GM20431 (cell line): ENCODE data around the gene KICS2.
"Not testable (repeated sequence)": the region's sequence is repeated elsewhere in the genome, so short reads cannot be mapped to it uniquely, and the experiment has no call there.

ENCODE experiments used
- in situ Hi-C: fragments of 300-500 bp; cut with MseI, MboI; formaldehyde crosslinking; loops from one replicate; pipeline ENCODE4 v1.15.0; 2020; ENCODE audit warnings: low sequenced_read_pairs; ENCODE audit not compliant: unreplicated experiment

KICS2 gene

DNA sequence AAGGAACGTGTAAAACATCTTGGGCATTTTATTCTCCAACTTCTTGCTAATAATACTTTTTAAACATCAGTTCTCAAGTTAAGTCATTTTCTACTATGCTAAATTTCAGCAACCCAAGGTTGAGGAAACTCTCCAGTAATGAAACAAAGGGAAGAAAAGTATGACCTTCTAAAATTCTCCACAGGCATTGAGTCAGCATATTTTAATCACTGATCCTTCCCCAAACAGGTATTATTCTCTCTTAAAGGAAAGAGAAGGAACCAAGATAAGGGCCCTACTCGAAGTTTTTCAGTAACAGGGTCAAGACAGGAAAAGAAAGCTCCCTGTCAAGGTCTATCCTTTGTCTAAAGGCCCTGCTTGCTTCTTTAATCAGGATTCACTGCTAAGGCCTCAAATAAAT, 3.0 kb downstream of the KICS2 start:
- in situ Hi-C loops, result no loop called here

DNA sequence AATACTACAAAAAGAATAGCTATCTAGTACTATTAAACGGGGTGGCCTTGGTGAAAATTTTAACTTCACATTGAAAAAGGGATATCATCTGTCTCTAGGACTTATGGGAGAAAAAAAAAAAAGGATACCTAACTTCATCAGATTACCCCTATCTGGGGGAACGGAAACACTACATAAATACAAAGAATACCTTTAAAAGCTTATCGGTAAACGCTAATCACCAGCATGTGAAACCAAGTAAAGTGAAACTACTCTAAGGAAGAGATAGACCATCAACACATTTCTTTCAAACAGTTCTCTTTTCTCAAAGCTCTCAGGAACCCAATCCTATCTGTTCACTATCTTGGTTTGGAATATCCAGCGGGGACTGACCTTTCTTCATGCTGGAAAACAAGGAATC, 3.5 kb downstream of the KICS2 start:
- in situ Hi-C loops, result no loop called here

DNA sequence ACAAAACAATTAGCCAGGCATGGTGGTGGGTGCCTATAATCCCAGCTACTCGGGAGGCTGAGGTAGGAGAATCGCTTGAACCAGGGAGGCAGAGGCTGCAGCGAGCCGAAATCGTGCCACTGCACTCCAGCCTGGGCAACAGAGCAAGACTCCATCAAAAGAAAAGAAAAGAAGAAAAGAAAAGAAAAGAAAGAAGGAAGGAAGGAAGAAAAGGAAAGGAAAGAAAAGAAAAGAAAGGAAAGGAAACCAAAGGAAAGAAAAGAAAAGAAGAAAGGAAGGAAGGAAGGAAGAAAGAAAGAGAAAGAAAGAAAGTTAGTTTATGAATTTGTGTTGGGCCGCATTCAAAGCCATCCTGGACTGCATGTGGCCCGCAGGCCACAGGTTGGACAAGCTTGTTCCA, 4.5 kb downstream of the KICS2 start:
- in situ Hi-C loops, result not testable (repeated sequence)

DNA sequence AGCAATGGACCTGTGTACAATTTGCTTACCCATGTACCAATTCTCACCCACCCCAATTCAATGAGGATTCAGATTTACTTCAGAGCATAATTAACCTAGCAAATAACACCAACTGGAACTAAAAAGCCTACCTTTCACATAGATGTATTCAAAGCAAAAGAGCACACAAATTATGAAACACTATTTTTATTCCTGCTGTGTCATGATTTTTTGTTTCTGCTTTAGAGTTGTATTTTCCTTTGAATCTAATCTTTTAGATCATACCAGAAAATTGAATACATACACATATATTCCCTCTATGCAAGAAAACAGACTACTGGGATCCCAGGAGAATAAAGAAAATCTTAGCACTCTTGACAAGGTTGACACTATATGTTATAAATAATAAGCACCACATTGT, 5.9 kb downstream of the KICS2 start:
- in situ Hi-C loops, result no loop called here

DNA sequence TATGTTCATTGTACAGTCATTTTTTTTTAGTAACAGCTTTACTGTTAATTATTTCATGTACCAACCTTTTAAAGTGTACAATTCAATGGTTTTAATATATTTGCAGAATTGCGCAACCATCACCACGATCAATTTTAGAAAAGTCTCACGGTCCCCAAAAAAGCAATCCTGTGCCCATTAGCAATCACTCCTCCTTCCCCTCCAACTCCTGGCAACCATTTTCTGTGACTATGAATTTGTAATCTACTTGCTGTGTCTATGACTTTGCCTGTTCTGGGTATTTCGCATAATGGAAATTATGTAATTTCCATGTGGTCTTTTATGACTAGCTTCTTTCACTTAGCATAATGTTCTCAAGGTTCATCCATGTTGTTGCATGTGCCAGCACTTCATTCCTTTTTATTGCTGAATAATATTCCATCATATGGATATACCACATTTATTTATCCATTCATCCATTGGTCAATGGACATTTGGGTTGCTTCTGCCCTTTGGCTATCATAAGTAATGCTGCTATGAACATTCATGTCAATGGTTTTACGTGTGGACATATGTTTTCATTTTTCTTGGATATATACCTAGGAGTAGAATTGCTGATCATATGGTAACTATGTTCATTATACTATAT, 9.9 kb downstream of the KICS2 start:
- in situ Hi-C loops, result no loop called here

DNA sequence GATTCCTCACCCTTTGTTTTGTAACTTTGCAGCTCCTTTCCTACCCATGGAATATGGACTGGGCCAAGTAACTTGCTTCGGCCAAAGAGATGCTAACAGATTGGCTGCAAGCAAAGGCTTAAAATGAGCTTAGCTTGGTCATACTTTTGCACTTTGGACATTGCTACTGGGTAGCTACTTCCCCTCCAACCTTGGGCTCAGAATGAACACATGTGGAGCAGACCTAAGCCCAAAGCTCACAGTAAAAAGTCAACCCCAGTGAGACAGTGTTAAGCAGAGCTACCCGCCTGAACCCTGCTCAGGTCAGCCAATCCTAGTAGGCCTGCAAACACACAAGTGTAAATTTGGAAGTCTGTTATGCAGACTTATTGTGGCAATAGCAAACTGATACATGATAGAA, 14.6 kb downstream of the KICS2 start:
- in situ Hi-C loops, result no loop called here

DNA sequence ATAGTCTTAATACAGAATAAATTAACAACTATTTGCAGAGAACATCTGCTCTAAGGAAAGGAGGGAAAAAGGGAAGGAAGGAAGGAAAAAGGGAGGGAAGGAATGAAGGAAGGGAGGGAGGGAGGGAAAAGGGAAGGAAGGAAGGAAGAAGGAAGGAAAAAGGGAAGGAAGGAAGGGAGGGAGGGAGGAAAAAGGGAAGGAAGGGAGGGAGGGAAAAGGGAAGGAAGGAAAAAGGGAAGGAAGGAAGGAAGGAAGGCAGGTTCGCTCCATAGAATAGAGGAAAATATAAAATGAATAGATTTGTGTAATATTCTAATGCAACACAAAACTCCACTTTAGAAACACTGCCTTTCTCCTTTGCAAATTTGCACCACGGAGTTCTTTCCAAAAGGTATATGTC, 16.6 kb downstream of the KICS2 start:
- in situ Hi-C loops, result no loop called here

DNA sequence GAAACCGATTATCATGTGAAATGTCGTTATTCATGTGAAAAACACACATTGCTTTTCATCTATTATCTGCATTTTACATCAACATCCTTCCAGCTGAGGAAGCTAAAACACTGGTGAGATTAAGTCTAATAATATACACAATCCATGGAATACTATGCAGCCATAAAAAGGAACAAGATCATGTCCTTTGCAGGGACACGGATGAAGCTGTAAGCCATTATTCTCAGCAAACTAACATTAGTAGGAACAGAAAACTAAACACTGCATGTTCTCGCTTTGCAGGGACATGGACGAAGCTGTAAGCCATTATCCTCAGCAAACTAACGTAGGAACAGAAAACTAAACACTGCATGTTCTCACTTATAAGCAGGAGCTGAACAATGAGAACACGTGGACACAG, 18.3 kb downstream of the KICS2 start:
- in situ Hi-C loops, result no loop called here

DNA sequence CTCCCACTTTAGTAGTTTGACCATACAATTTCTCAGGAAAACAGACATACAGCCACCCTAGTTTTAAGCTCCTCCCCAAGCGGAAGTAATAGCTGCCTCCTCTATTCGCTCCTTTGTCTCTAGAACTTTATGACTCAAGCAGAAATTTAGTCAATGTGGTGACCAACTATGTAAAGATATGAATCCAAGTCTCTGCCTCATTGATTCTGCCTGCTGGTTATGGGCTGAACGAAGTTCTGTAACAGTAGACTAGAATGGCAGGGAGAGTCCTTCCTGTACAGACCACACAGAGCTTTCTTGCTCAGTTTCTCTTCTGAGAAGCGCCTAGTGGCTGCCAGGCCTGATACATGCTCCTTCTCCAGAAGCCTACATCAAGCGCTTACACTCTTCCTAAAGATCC, 19.1 kb downstream of the KICS2 start:
- in situ Hi-C loops, result no loop called here

DNA sequence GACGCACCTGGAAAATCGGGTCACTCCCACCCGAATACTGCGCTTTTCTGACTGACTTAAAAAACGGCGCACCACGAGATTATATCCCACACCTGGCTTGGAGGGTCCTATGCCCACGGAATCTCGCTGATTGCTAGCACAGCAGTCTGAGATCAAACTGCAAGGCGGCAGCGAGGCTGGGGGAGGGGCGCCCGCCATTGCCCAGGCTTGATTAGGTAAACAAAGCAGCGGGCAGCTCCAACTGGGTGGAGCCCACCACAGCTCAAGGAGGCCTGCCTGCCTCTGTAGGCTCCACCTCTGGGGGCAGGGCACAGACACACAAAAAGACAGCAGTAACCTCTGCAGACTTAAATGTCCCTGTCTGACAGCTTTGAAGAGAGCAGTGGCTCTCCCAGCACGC, 26.3 kb downstream of the KICS2 start:
- in situ Hi-C loops, result not testable (repeated sequence)

DNA sequence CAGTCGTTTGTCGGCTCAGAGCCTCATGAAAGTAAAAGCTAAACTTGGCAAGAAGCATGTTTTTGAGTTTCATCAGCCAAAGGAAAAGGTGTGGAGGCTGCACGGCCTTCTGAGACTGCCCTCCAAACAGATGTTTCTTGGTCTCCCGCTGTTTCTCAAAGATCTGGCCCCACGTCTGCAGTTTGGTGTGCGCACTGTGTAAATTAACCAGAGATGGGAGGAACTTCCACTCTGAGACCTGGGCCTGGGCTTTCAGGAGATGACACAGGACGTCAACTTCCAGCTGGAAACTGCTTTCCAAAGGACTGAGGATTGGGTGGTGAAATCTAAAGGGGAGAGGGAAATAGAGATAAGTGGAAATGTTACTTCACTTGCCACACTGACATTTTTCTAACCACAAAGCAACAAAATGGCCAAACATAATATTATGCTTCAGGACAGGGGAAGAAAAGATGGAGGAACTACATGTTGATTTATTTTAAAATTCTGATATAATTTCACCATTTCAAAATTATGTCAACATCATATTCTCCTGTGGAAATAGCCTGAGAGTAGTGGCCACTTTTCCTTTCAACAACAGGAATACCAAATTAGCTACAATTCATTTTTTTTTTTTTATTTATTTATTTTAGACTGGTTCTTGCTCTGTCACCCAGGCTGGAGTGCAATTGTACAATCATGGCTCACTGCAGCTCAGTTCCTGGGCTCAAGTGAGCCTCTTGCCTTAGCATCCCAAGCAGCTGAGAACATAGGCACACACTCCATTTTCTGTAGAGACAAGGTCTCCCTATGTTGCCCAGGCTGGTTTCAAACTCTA, 27.6 kb downstream of the KICS2 start:
- in situ Hi-C loops, result no loop called here

DNA sequence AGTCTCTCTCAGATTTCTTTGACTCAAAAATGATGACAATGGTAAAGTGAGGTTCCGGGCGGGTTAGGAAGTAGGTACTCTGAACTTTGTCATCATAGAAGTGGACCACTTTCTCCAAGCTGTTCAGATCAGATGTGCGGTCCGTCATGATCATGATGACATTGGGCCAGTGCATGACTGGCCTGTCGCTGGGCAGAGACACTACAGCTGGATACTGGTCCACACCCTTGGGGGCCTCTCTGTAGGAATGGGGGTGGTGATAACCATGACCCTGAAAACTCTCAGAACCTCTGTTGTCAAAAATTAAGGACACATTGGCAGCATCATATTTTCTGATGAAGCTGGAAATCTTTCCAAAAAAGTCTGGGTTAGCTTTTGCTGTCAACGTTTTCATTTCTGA, 28.2 kb downstream of the KICS2 start:
- in situ Hi-C loops, result no loop called here

DNA sequence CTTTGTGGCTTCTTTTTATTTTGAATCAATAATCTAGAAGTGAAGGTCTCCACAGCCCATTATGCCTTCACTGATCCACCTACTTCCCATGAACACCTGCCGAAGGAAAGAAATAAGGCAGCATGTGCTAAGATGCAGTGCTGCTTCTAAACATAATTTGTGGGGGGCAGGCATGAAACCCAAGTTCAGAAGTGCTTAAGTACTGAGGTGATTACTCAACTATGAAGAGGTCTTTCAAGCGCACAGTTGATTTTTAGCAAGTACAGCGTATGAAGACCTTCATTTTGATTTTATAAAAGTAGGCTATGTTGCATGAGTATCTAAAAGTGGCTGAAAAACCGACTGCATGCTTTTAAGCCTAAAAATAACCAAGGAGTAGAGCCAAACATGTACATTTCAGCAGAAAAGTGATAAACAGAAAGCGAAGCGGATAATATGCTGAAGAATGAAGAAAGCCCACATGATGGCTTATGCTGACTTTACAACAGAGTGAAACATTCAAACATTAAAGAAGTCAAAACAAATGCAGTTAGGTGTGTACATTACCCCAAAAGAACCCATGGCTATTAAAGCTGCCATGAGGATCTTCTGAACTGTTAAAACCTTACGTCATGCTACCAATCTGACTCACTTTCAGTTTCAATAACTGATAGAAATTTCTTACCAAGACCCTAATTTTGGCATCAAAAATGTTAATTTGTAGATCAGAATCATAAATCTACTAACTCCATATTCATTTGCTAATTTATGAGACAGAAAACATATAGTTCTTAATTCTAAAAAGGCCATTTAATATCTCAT, 29.3 kb downstream of the KICS2 start:
- in situ Hi-C loops, result no loop called here

DNA sequence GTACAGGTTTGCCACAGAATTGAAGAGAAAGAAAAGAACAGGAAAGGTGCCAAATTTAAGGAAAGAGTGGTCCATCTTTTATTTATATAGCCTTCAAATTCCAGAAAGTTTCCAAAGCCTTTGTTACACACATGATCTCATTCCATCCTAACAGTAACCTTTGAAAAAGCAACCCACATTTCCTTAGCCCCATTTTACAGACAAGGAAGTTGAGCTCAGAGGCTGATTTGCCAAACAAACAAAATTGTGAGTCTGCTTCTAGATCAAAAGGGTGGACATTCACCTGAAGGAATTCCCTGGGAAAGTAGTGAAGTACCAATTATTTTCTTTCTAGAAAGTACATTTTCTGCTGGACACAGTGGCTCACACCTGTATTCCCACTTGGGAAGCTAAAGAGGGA, 32.0 kb downstream of the KICS2 start:
- in situ Hi-C loops, result no loop called here

DNA sequence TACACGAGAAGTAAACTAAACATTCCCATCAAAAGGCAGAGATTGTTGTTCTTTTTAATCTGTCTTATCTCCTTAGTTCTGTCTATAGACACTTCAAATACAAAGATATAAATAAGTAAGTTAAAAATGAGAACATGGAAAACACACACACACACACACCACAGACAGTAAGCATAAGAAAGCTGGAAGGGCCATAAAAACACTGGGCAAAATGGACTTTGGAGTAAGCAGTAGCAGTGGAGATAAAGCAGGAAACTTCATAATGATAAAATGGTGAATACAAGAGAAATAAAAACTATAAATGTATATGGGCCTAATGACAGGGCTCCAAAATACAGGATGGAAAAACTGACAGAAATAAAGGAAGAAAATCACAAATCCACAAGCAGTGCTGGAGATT, 32.6 kb downstream of the KICS2 start:
- in situ Hi-C loops, result no loop called here

DNA sequence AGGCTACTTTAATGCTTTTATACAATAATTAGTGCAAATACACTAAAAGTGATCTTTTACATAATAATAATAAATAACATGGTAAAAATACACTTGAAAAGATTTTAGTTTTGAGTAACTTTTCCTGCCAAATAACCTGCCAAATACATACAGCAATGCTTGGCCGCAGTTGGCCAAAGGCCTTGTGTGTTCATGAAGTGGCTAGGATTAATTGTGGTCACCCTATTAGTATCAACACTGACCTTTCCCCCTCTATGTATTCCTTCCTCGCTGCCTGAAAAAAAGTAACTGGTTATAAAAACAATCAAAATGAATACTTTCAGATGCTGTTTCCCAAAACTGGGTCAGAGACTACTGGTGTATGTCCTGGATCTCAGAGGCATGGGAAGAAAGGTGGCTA, 34.3 kb downstream of the KICS2 start:
- in situ Hi-C loops, result no loop called here

DNA sequence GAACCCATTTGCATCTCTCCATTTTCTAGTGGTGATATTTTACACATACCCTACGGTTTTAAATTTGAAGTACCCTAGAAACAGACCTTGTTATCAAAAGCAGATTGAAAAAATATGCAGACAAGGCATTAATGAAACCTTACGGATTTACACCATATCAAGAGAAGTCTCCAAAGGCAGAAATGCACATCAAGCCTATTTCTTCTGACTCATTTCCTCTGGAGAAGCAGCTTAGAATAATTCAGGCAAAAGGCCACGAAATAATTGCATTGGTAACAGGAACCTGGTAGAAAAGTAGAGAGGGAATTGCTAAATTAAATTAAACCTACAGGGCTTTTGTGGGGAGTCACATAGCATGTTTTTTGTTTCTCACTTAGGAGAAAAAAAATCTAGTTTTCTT, 34.7 kb downstream of the KICS2 start:
- in situ Hi-C loops, result no loop called here

DNA sequence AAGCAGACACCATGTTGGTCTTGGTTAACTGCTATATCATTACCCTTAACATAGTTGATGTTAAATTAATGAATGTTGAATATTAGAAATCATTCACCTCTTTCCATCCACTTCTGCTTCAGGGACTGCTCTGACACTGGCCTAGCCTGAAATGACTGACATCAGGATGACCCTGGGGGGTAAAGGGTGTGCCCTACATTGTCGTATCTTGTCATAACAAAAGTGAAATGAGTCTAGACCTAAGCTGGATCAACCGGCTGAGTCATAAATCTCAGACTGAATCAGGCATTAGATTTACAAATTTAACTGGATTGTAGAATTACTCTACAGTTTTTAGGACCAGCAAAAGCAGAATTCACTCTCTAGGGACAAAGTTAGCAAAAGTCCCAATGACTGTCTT, 35.3 kb downstream of the KICS2 start:
- in situ Hi-C loops, result no loop called here

DNA sequence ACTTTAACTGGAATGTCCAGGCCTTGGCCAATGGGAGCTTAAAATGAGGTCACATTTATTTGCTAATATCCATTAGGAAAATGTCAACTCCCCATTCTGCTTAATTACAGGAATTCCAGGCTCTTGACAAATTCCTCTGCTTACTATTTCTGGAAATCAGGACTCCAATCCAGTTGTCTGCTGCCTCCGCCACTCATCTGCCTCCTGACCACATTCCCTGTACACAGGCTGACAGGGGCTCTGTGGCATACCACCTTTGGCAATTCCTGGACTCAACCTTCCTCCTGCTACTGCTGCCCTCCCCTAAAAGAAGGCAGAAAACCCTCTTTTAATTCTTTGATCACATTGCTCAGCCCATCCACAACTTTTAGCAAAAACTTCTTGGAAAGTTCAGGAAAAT, 37.9 kb downstream of the KICS2 start:
- in situ Hi-C loops, result no loop called here

DNA sequence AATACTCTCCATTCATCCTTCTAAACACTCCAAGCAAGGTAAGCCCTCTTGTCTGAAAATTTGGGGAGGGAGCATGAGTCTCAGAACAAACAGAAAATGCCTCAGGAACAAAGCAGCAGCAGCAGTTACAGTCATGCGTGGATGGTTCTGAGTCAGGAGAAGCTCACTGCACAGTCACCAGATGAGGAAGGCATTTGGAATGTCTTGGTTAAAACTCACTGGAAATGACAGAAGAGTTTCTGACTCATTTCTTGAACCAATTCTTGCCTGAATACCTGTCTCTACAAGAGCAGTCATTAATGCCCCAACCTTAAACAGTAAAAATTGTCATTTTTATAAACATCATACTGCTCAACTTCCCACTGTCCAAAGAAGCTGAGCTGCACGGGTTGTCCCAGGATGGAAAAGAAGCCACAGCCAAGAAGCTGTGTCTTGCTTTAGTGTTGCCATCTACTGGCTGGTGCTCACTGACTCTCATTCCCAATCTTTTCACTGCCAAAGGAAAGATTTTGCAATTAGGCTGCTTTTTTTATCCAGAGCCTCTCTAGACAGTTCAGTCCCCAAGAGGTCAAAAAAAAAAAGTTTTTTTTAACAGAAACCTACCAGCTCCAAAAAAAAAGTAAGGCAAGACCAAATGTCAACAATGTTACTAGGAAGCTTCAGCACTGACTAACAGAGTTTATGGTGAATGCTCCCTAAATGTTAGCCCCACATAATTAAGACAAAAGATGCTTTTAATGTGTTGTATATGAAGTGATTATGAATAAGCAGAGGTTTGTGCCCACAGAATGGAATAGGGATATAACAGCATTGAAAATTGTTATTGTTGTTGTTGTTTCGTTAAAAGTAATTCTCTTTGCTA, 40.4 kb downstream of the KICS2 start:
- in situ Hi-C loops, result no loop called here
